Measurements from ENCODE around the gene ATXN7L3.

ATXN7L3 gene, protein sequence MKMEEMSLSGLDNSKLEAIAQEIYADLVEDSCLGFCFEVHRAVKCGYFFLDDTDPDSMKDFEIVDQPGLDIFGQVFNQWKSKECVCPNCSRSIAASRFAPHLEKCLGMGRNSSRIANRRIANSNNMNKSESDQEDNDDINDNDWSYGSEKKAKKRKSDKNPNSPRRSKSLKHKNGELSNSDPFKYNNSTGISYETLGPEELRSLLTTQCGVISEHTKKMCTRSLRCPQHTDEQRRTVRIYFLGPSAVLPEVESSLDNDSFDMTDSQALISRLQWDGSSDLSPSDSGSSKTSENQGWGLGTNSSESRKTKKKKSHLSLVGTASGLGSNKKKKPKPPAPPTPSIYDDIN

DNA sequence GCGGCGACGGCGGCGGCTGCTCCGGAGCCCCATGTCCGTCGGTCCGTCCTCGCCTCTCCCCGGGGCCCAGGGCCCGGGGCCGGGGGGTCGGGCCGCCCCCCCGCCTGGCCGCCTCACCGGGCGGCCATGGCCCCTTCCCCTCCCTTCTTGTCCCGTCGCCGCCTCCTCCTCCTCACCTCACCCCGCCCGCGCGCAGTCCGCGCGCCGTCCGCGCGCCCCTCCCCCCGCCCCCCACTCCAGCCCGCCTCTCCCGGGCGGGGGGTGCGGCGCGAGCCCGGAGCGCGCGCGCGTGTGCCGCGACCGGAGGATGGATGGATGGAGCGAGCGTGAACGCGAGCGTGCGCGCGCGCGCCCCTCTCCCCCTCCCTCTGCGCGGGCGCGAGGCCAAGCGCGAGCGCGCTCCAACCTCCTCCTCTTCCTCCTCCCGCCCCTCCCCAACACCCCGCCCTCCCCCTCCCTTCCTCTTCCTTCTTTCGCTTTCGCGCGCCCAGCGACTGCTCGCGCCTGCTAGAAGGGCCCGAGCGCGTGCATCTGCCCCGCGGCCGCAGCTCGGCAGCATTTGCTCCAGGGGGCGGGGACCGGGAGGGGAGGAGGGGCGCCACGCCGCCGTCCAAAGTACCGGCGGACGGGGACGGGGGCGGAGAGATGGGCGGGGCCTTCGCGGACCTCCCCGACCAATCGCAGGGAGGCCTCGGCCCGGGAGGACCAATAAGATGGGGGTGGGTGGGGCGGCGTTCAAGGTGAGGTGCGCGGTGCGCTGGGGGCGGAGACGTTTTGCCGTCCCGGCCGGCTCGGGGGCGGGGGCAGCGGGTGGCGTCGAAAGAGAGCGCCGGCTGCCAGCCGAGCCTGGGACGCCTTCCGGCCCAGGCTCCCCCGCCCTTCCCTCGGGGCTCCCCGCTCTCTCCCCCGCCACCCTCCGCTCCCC lies at the start of gene ATXN7L3:
ATXN7L3 (minus strand) TSS at position 332 of the 925 bp plus-strand sequence. CDS start 1,814 bp downstream, outside the sequence.
- Histone ChIP-seq H3K36me3 (ENCODE audit: control insufficient read depth in 2 of 2, insufficient read depth in 1 of 2, low read length in 2 of 2) (peaks cover 6 to 31% of the 10 kb centered on the region in 2 experiments; a peak in 2 of 3 replicates), H3K4me3 (ENCODE audit: low read depth, low read length) (peak within 1 kb of the TSS; percentile 75), H3K9me3 (ENCODE audit: control insufficient read depth, insufficient read depth, low read depth, low read length) (no peaks in the 10 kb centered on the region), H3K27ac (ENCODE audit: extremely low read depth, low read depth, low read length) (peak within 1 kb of the TSS; percentile 88), H3K4me1 (ENCODE audit: control insufficient read depth, insufficient read depth, low read length) (peaks cover 5% of the 10 kb centered on the region)
- POLR2A ChIA-PET: interaction anchor here (0.6 to 4.9 kb wide), 22 partner anchors 9 to 1652 kb away, joined by 3 to 46 read pairs (median 4); partner anchors contain the start of genes HDAC5, RUNDC3A and TMUB2
- CTCF ChIA-PET: interaction anchor here (0.7 to 1.9 kb wide), 2 partner anchors 19 to 132 kb away, joined by 3 to 8 read pairs; no protein-coding TSS in a partner anchor
- TF ChIP-seq GFI1B (tag by site-specific recombination; IDR thresholded peaks at IDR 0.05) (no peak), ZEB2 (tag by site-specific recombination; IDR thresholded peaks at IDR 0.05) (peak; percentile 83), EGR2 (tag by site-specific recombination; IDR thresholded peaks at IDR 0.05; ENCODE audit: low read depth) (no peak; the same call in 1 of the 2 replicates), ZNF184 (tag by site-specific recombination; IDR thresholded peaks at IDR 0.05) (no peak), ZIC2 (tag by site-specific recombination; IDR thresholded peaks at IDR 0.05) (no peak), SP2 (tag by site-specific recombination; IDR thresholded peaks at IDR 0.05) (peak; percentile 89), ZNF600 (tag by site-specific recombination; IDR thresholded peaks at IDR 0.05) (no peak), ZNF555 (tag by site-specific recombination; conservative IDR thresholded peaks at IDR 0.05) (no peak), ZNF488 (tag by site-specific recombination; IDR thresholded peaks at IDR 0.05) (no peak), KLF8 (tag by site-specific recombination; IDR thresholded peaks at IDR 0.05) (peak; percentile 75), ZBTB49 (tag by site-specific recombination; IDR thresholded peaks at IDR 0.05; ENCODE audit: low read depth) (no peak), PRDM2 (tag by site-specific recombination; IDR thresholded peaks at IDR 0.05; ENCODE audit: borderline replicate concordance) (no peak), ZNF132 (tag by site-specific recombination; IDR thresholded peaks at IDR 0.05; ENCODE audit: borderline replicate concordance) (no peak)
- TF ChIP-seq, protein P1, sequence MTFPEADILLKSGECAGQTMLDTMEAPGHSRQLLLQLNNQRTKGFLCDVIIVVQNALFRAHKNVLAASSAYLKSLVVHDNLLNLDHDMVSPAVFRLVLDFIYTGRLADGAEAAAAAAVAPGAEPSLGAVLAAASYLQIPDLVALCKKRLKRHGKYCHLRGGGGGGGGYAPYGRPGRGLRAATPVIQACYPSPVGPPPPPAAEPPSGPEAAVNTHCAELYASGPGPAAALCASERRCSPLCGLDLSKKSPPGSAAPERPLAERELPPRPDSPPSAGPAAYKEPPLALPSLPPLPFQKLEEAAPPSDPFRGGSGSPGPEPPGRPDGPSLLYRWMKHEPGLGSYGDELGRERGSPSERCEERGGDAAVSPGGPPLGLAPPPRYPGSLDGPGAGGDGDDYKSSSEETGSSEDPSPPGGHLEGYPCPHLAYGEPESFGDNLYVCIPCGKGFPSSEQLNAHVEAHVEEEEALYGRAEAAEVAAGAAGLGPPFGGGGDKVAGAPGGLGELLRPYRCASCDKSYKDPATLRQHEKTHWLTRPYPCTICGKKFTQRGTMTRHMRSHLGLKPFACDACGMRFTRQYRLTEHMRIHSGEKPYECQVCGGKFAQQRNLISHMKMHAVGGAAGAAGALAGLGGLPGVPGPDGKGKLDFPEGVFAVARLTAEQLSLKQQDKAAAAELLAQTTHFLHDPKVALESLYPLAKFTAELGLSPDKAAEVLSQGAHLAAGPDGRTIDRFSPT (tag by site-specific recombination; IDR thresholded peaks at IDR 0.05): peak; percentile 62; the same call in 1 of the 2 replicates
- TF ChIP-seq, protein P2, sequence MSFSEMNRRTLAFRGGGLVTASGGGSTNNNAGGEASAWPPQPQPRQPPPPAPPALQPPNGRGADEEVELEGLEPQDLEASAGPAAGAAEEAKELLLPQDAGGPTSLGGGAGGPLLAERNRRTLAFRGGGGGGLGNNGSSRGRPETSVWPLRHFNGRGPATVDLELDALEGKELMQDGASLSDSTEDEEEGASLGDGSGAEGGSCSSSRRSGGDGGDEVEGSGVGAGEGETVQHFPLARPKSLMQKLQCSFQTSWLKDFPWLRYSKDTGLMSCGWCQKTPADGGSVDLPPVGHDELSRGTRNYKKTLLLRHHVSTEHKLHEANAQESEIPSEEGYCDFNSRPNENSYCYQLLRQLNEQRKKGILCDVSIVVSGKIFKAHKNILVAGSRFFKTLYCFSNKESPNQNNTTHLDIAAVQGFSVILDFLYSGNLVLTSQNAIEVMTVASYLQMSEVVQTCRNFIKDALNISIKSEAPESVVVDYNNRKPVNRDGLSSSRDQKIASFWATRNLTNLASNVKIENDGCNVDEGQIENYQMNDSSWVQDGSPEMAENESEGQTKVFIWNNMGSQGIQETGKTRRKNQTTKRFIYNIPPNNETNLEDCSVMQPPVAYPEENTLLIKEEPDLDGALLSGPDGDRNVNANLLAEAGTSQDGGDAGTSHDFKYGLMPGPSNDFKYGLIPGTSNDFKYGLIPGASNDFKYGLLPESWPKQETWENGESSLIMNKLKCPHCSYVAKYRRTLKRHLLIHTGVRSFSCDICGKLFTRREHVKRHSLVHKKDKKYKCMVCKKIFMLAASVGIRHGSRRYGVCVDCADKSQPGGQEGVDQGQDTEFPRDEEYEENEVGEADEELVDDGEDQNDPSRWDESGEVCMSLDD (tag by site-specific recombination; IDR thresholded peaks at IDR 0.05): no peak
- TF ChIP-seq, protein P3, sequence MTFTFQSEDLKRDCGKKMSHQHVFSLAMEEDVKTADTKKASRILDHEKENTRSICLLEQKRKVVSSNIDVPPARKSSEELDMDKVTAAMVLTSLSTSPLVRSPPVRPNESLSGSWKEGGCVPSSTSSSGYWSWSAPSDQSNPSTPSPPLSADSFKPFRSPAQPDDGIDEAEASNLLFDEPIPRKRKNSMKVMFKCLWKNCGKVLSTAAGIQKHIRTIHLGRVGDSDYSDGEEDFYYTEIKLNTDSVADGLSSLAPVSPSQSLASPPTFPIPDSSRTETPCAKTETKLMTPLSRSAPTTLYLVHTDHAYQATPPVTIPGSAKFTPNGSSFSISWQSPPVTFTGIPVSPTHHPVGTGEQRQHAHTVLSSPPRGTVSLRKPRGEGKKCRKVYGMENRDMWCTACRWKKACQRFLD (tag by site-specific recombination; IDR thresholded peaks at IDR 0.05): peak; percentile 24; the same call in 1 of the 2 replicates
- TF ChIP-seq, protein P4, sequence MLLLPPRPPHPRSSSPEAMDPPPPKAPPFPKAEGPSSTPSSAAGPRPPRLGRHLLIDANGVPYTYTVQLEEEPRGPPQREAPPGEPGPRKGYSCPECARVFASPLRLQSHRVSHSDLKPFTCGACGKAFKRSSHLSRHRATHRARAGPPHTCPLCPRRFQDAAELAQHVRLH (tag by site-specific recombination; IDR thresholded peaks at IDR 0.05): no peak
